ENCODE results near the gene SH3GL3.

SH3GL3 gene

DNA sequence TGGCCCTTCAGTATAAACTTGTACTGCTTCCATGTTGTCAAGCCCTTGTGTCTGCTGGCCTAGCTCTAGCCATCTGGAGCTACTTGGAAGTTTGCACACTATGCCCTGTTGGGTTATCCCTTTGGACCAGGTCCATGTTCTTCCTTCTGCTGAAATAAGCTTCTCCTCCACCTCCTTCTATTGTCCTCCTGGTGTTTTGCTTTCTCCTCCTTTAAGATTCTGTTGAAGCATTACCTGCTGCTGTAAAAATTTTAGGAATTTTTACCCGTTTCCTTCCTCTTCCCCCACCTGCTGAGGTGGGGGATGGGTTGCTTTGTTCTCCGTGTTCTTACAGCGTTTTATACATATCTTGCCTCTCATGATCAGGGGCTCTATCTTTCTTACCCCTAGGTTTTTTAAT lies 51.7 kb downstream of the SH3GL3 start:
- H3K4me3 ChIP-seq (ENCODE audit: low read depth, low read length), result no peak overlapping the region
- no peak for TF ChIP-seq CTCF (IDR thresholded peaks at IDR 0.05; ENCODE audit: borderline replicate concordance, insufficient read depth, low read depth, low read length)

DNA sequence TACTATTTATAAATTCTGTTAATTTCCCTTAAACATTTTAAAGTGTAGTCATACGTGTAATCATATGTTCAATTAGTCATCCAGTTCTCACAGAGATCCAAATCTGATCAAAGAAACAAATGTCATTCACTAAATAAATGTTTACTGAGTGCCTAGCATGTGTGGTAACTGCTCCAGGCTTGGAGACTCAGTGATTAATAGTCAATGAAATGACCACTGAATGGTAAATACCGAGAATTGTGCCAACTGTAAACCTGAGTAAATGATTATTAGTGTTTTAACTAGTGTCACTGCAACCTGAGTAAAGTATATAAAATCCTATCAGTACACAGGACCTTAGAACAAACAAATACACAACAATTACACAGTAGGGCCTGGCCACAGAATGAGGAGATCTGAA lies 52.3 kb downstream of the SH3GL3 start:
- no peak overlapping the region for H3K4me3 ChIP-seq (ENCODE audit: low read depth, low read length)
- TF ChIP-seq CTCF (IDR thresholded peaks at IDR 0.05; ENCODE audit: borderline replicate concordance, insufficient read depth, low read depth, low read length), result no peak

DNA sequence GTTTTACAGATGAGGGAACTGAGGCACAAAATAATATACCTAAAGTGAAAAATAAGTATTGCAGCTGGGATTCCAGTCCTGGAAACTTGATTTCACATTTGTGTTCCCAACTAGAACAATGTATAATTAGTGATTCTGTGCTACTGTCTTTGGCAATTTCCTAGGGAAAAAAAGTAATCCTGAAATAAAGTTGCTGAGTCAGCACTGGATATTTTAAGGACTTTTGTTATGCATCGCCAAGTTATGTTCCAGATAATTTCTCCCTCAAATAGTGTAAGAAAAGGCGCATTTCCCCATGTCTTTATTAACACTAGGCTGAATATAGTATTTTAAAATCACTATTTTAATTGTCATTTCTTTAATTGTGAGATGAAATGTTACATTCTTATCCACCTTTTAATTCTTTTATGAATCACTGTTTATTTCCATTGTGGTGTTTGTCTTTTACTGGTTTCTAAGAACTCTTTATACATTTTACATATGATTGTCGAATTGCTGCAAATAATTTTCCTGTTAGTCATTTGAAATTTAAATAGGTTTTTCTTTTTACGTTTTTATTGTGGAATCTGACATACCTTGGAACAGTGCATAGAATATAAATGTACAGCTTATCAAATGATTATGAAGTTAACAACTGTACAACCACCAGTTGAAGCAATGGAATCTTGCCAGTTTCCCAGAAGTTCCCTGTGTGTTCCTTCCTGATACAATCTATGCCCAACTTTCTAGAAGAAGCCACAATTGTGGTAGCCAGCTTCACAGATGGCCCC lies 56.6 kb downstream of the SH3GL3 start:
- TF ChIP-seq CTCF (IDR thresholded peaks at IDR 0.05; ENCODE audit: borderline replicate concordance, insufficient read depth, low read depth, low read length), result no peak
- H3K4me3 ChIP-seq (ENCODE audit: low read depth, low read length), result no peak overlapping the region

- TF ChIP-seq CTCF (IDR thresholded peaks at IDR 0.05; ENCODE audit: borderline replicate concordance, insufficient read depth, low read depth, low read length), result no peak
- H3K4me3 ChIP-seq (ENCODE audit: low read depth, low read length), result no peak overlapping the region
Observed at GRCh38 chr15:83504365-83504764, 57.2 kb downstream of the SH3GL3 start.

GRCh38 chr15:83510001-83510400 lies 62.9 kb downstream of the SH3GL3 start:
- no peak overlapping the region for H3K4me3 ChIP-seq (ENCODE audit: low read depth, low read length)
- no peak for TF ChIP-seq CTCF (IDR thresholded peaks at IDR 0.05; ENCODE audit: borderline replicate concordance, insufficient read depth, low read depth, low read length)

DNA sequence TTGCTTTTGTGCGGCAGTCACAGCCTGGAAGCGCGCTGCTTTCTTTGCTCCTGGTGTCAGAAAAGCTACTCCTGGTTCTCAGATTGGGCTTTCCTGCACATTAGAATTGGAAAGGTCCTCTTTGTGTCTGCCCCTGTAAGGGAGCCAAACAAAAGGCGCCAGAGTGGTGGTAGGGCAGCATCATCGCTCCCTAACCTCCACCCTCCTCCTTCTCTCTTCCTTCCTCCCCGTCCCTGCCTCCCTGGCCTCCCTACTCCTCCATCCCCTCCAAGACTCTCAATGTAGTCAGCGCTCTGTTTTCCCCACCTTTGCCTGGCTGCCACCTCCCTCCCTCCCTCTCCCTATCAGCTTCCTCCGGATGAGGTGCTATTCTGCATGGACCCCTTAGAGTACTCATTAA lies 65.3 kb downstream of the SH3GL3 start:
- TF ChIP-seq CTCF (IDR thresholded peaks at IDR 0.05; ENCODE audit: borderline replicate concordance, insufficient read depth, low read depth, low read length), result no peak
- no peak overlapping the region for H3K4me3 ChIP-seq (ENCODE audit: low read depth, low read length)

DNA sequence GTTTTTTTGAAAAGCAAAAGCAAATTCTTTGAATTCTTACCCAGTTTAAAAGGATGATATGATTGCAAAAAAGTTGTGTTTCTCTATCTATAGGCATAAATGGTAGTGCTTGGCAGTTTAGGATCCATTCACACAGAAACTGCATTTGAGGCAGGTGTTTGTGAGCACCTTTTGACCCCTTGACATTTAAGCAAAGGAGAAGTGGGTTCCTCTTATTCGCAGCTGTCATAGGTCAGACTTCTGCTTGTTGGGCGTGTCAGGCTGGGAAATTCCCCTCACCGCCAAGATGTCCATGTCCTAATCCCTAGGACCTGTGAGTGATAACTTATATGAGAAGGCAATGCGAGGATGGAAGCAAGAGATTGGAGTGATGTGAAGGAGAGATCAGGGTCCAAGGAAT lies 67.4 kb downstream of the SH3GL3 start:
- no peak for TF ChIP-seq CTCF (IDR thresholded peaks at IDR 0.05; ENCODE audit: borderline replicate concordance, insufficient read depth, low read depth, low read length)
- H3K4me3 ChIP-seq (ENCODE audit: low read depth, low read length), result no peak overlapping the region

Measured in GM12875 (cell line).